Breast epithelium (tissue), 3 donors: Measurements from ENCODE around the gene FAM204A.

Source experiments
- POLR2AphosphoS5 ChIP-seq, 3 donors: sonication (generic); formaldehyde crosslinking; IDR thresholded peaks; one replicate each; pipeline ENCODE4 v1.6.1; 2017; ENCODE audit warnings: antibody characterized with exemption in 3 of 3
- TF ChIP-seq, protein P1 (sequence below), 3 donors: fragments of 450-650 bp; IDR thresholded peaks; one replicate each; pipeline ENCODE4 v1.5.1; 2016 to 2017; ENCODE audit warnings: antibody characterized with exemption in 3 of 3, mild to moderate bottlenecking in 3 of 3, moderate library complexity in 3 of 3

DNA sequence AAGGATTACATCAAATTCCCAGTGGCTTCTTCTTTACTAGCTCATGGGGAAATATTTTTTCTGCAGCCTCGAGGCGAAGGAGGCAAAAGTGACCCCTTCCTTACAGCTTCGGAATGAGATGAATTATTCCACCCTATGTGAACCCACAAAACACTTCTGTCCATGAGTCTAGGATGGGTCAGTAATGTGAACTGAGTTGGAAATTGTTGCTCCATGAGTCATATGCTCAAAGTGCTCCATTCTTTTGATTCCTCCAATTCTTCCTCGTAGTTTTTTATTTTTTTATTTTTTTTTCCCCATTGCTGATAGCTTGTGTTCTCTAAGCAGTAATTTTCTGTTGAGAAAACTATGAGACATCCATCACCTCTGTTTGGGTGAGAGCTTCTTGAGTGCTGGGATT lies 31.7 kb upstream of the FAM204A start:
- TF ChIP-seq, protein P1, sequence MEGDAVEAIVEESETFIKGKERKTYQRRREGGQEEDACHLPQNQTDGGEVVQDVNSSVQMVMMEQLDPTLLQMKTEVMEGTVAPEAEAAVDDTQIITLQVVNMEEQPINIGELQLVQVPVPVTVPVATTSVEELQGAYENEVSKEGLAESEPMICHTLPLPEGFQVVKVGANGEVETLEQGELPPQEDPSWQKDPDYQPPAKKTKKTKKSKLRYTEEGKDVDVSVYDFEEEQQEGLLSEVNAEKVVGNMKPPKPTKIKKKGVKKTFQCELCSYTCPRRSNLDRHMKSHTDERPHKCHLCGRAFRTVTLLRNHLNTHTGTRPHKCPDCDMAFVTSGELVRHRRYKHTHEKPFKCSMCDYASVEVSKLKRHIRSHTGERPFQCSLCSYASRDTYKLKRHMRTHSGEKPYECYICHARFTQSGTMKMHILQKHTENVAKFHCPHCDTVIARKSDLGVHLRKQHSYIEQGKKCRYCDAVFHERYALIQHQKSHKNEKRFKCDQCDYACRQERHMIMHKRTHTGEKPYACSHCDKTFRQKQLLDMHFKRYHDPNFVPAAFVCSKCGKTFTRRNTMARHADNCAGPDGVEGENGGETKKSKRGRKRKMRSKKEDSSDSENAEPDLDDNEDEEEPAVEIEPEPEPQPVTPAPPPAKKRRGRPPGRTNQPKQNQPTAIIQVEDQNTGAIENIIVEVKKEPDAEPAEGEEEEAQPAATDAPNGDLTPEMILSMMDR (IDR thresholded peaks at IDR 0.05) = no peak
- no peak for TF ChIP-seq POLR2AphosphoS5 (IDR thresholded peaks at IDR 0.05)
